Retinal pigment epithelial cell (primary cell): ENCODE results near the gene FGF3.

Source experiments
- DNase-seq: peaks from one replicate; pipeline ENCODE4 v3.0.0-alpha.2; 2010; ENCODE audit warnings: low read depth
- H3K4me3 ChIP-seq: 2 replicates; pipeline ENCODE4 v1.5.1; 2011; ENCODE audit warnings: mild to moderate bottlenecking, low read length, control low read depth, moderate library complexity
- CTCF ChIP-seq: conservative IDR thresholded peaks from 2 replicates; pipeline ENCODE4 v1.5.1; 2011; ENCODE audit warnings: low read depth, low read length, control low read depth, inconsistent platforms

The FGF3 gene

GRCh38 chr11:69837791-69838190, 18.6 kb upstream of the FGF3 start:
- no peak for DNase-seq

DNA sequence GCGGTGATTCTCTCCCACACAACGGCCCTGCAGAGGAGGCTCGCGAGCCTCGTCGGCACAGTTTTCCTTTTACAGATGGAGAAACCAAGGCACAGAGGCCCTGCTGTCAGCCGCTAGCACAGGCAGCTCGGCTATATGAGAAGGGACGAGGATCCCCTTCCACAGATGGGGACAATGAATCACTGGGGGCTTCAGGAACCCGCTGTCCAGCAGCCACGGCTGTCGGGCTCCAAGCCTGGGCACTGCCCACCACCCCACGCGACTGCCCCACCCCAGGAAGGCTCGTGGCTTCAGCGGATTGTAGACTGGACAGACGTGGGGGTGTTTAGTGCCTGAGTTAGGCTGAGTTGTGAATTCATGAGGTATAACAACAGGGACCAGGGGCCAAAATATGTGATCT, 17.2 kb upstream of the FGF3 start:
- no peak for TF ChIP-seq CTCF
- H3K4me3 ChIP-seq = no peak overlapping the region
- DNase-seq = no peak

More at GRCh38 chr11:69837791-69838190, 18.6 kb upstream of the FGF3 start:
- no peak overlapping the region for H3K4me3 ChIP-seq
- TF ChIP-seq CTCF = no peak

DNA sequence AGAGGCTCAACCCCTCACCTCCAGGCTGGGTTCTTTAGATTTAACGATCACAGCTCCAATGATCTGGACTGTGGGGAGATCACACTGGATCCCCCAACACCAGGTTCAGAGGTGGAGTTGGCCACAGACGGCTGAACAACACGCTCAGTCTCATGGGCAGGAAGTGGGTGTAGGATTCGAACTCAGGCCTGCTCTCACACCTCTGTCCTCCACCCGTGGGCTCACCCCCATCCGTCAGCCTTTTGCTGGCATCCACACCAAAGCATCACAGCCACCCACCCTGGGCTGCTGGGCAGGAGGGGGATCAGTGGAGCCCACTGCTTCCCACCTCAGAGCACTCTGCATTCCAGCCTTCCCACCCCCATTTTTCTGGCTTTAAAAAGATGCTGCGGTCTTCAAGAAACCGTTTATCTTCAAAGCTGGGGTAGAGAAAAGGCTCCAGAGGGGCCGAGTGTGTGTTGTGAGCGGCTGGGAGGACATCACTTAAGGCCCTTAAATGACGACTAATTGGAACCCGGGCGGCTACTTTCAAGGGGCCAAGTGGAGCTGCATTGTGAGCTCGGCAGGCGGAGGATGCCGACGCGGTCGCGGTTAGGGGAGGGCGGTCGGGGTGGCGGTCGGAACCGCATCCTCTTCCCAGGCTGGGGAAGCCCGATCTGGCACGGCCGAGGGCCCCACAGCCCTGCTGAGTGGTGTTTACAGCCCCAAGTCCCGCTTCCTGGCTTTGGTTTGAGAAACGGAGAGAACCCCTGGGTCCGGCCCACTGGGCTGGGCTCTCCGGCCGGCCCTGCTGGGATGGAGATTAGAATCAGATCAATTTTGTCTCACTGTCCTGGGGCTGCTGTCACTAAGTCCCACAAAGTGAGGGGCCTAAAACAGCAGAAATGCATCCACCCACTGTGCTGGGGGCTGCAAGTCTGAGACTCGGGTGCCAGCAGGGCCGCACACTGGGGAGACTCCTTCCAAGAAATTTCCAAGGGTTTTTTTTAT, 15.9 kb upstream of the FGF3 start:
- no peak overlapping the region for H3K4me3 ChIP-seq
- TF ChIP-seq CTCF = no peak
- no peak for DNase-seq

GRCh38 chr11:69834251-69834650, 15.0 kb upstream of the FGF3 start:
- no peak for DNase-seq
- TF ChIP-seq CTCF = no peak
- no peak overlapping the region for H3K4me3 ChIP-seq

DNA sequence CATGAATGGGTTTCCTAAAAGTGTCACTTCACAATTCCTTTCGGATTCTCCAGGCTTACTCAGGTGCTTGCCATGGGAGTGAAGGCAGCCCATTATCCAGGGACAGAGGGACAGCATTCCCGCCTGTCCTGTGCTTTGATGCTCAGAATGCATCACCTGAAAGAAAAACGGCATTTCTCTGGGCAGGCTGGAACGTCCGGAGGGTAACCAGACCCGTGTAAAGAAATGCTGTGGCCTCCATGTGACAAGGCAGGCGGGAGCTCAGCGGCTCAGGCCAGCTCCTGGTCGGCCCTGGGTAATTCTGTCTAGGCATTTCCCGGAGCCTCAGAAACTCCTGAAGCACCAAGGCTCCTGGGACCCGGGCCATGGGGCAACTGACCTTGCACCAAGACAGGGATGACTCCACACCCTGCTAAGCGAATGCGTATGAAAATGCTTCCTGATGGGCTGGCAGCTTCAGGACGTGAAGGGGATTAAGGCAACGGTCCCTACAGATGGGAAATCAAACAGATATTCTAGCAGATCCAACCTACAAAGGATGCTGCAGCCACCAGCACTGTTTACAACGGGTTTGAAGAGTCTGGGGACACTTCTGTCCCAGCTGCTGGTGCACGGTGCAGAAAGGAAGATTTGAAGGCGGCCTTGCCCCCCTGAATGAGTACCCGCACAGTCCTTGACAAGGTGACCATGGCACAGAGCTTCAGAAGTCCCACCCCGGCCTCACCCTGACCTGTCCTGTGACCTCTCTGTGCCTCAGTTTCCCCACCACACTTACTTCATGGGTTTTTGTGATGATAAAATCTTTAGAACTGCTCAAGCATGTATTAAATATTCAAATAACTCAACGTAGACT, 13.6 kb upstream of the FGF3 start:
- H3K4me3 ChIP-seq = no peak overlapping the region
- DNase-seq = no peak
- TF ChIP-seq CTCF = no peak

- DNase-seq = no peak
- no peak for TF ChIP-seq CTCF
- H3K4me3 ChIP-seq = no peak overlapping the region
Measured at GRCh38 chr11:69831985-69832384, 12.8 kb upstream of the FGF3 start.
